MCF 10A (cell line): ENCODE measurements around the gene PRKACA. TPM values are rescaled to one million over a fixed set of nuclear protein-coding genes. Genes with fewer than 3 reads are reported as not detected.

ENCODE experiments used
- BruUV-seq: library from RNA; stranded (reverse); fragments of 400-500 nt; replicated peaks from 2 replicates; lab custom pipeline; 2021; lab: Mats Ljungman, UMichigan
- CTCF ChIA-PET: fragments of 300-600 bp; sonication (Branson Sonifier 250); formaldehyde crosslinking; extraction: SDS; loops from one replicate; lab custom pipeline; 2021; ENCODE audit warnings: antibody characterized with exemption, inconsistent platforms; lab: Yijun Ruan, JAX
- POLR2A ChIA-PET: fragments of 300-600, 350-650 bp; sonication (Branson Sonifier 250); formaldehyde crosslinking; extraction: SDS; loops from one replicate; lab custom pipeline; 2020; ENCODE audit warnings: antibody characterized with exemption, inconsistent platforms; lab: Yijun Ruan, JAX
- DNase-seq: peaks from one replicate; pipeline ENCODE4 v3.0.0-alpha.2; 2018; ENCODE audit not compliant: unreplicated experiment
- H3K27ac Mint-ChIP-seq: one replicate; pipeline ENCODE4 v1.8.0; 2022; ENCODE audit warnings: mild to moderate bottlenecking, low read depth, mixed read lengths; ENCODE audit not compliant: unreplicated experiment
- H3K27me3 Mint-ChIP-seq: one replicate; pipeline ENCODE4 v1.8.0; 2022; ENCODE audit warnings: mixed read lengths; ENCODE audit not compliant: insufficient read depth, unreplicated experiment
- H3K36me3 Mint-ChIP-seq: one replicate; pipeline ENCODE4 v1.8.0; 2022; ENCODE audit warnings: mild to moderate bottlenecking, moderate library complexity, mixed read lengths; ENCODE audit not compliant: insufficient read depth, unreplicated experiment
- H3K4me1 Mint-ChIP-seq: one replicate; pipeline ENCODE4 v1.8.0; 2022; ENCODE audit warnings: mixed read lengths; ENCODE audit not compliant: insufficient read depth, unreplicated experiment
- H3K4me3 Mint-ChIP-seq: one replicate; pipeline ENCODE4 v1.8.0; 2022; ENCODE audit warnings: mild to moderate bottlenecking, moderate library complexity, mixed read lengths; ENCODE audit not compliant: unreplicated experiment
- H3K9me3 Mint-ChIP-seq: one replicate; pipeline ENCODE4 v1.8.0; 2022; ENCODE audit warnings: mixed read lengths; ENCODE audit not compliant: unreplicated experiment
- CTCF ChIP-seq: fragments of 200-600 bp; IDR thresholded peaks from one replicate; pipeline ENCODE4 v1.8.0; 2022; ENCODE audit warnings: antibody characterized with exemption, mild to moderate bottlenecking; ENCODE audit not compliant: unreplicated experiment
- intact Hi-C: fragments of 100-400 bp; cut with micrococcal nuclease; formaldehyde crosslinking; loops from 2 replicates; pipeline ENCODE4 v1.14.1; 2022
- total RNA-seq: library from RNA; stranded (reverse); gene quantifications from 2 replicates; pipeline ENCODE4 v1.2.3, GENCODE V29; 2022

Gene PRKACA
- total RNA-seq, 1 experiment from 2014 or later: 49.8 TPM

- intact Hi-C loops: no loop called here
- CTCF ChIA-PET: interaction anchor here (0.7 kb wide), 1 partner anchor 11 kb away, joined by 6 read pairs; no protein-coding TSS in a partner anchor
- H3K36me3 Mint-ChIP-seq: peaks cover 54% of the 10 kb centered on the region
These were observed 10.7 kb downstream of the PRKACA start for GRCh38 chr19:14106840-14107239.

GRCh38 chr19:14105680-14106079, 11.9 kb downstream of the PRKACA start:
- no peak for TF ChIP-seq CTCF
- Mint-ChIP-seq H3K9me3 (no peaks in the 10 kb centered on the region), H3K4me1 (no peaks in the 10 kb centered on the region), H3K36me3 (peaks cover 61% of the 10 kb centered on the region), H3K27ac (no peak overlapping the region), H3K4me3 (no peak overlapping the region), H3K27me3 (no peaks in the 10 kb centered on the region)
- no TSS peak for BruUV-seq
- CTCF ChIA-PET: interaction anchor here (0.6 to 0.7 kb wide), 2 partner anchors 10 to 243 kb away, joined by 3 to 4 read pairs; no protein-coding TSS in a partner anchor
- intact Hi-C loops: no loop called here
- POLR2A ChIA-PET: interaction anchor here (0.7 to 1.5 kb wide), 2 partner anchors 12 to 972 kb away, joined by 3 read pairs; partner anchors contain the start of gene PRKACA
- DNase-seq: no peak

More at GRCh38 chr19:14106840-14107239, 10.7 kb downstream of the PRKACA start:
- Mint-ChIP-seq H3K4me1 (no peaks in the 10 kb centered on the region), H3K4me3 (no peak overlapping the region), H3K9me3 (no peaks in the 10 kb centered on the region), H3K27ac (no peak overlapping the region), H3K27me3 (no peaks in the 10 kb centered on the region)
- no TSS peak for BruUV-seq
- DNase-seq: no peak
- TF ChIP-seq CTCF: no peak
- POLR2A ChIA-PET: no interaction called here

GRCh38 chr19:14103310-14103709, 14.3 kb downstream of the PRKACA start:
- no peak for TF ChIP-seq CTCF
- intact Hi-C loops: no loop called here
- POLR2A ChIA-PET: interaction anchor here (0.5 to 1.3 kb wide), 2 partner anchors 14 to 147 kb away, joined by 3 read pairs; partner anchors contain the start of gene PRKACA
- no peak overlapping the region for H3K27ac Mint-ChIP-seq
- no peaks in the 10 kb centered on the region for H3K4me1 Mint-ChIP-seq
- no peak for DNase-seq
- H3K4me3 Mint-ChIP-seq: no peak overlapping the region
- no peaks in the 10 kb centered on the region for H3K9me3 Mint-ChIP-seq
- peaks cover 73% of the 10 kb centered on the region for H3K36me3 Mint-ChIP-seq
- no TSS peak for BruUV-seq
- H3K27me3 Mint-ChIP-seq: no peaks in the 10 kb centered on the region
- CTCF ChIA-PET: interaction anchor here (0.5 to 2.1 kb wide), 3 partner anchors 9 to 241 kb away, joined by 3 to 6 read pairs (median 3); no protein-coding TSS in a partner anchor

GRCh38 chr19:14102756-14103155, 14.8 kb downstream of the PRKACA start:
- Mint-ChIP-seq H3K27ac (no peak overlapping the region), H3K9me3 (no peaks in the 10 kb centered on the region), H3K27me3 (no peaks in the 10 kb centered on the region), H3K4me3 (no peak overlapping the region), H3K4me1 (no peaks in the 10 kb centered on the region), H3K36me3 (peaks cover 72% of the 10 kb centered on the region)
- no peak for DNase-seq
- TF ChIP-seq CTCF: no peak
- CTCF ChIA-PET: interaction anchor here (1.2 to 2.1 kb wide), 2 partner anchors 11 to 240 kb away, joined by 3 to 6 read pairs; no protein-coding TSS in a partner anchor
- intact Hi-C loops: no loop called here
- POLR2A ChIA-PET: interaction anchor here (0.5 to 1.3 kb wide), 2 partner anchors 15 to 148 kb away, joined by 3 read pairs; partner anchors contain the start of gene PRKACA
- no TSS peak for BruUV-seq
